H1 (cell line): ENCODE data around the gene MPV17L2.

ENCODE experiments used
- SIN3A ChIP-seq, 2 experiments: IDR thresholded peaks in 1 of 2; conservative IDR thresholded peaks in 1 of 2; 2 replicates each; pipeline ENCODE4 v1.6.1; 2011 to 2012; ENCODE audit warnings: low read length in 2 of 2, improper control_type of control experiment in 1 of 2, low read depth in 1 of 2, mild to moderate bottlenecking in 1 of 2
- TF ChIP-seq, protein P1 (sequence below), 3 experiments: IDR thresholded peaks; 1 replicate in 2 of 3; 2 replicates in 1 of 3; pipeline versions ENCODE4 v1.5.1 to v1.6.1; 2011; ENCODE audit warnings: low read length in 3 of 3, mild to moderate bottlenecking in 3 of 3, inconsistent platforms in 2 of 3, low read depth in 1 of 3, moderate library complexity in 1 of 3; ENCODE audit not compliant: insufficient read depth in 1 of 3; ENCODE audit errors: control extremely low read depth in 1 of 3
- TF ChIP-seq, protein P2 (sequence below): IDR thresholded peaks from 2 replicates; pipeline ENCODE4 v1.6.1; 2011; ENCODE audit warnings: low read depth, mild to moderate bottlenecking, low read length; ENCODE audit not compliant: insufficient read depth

DNA sequence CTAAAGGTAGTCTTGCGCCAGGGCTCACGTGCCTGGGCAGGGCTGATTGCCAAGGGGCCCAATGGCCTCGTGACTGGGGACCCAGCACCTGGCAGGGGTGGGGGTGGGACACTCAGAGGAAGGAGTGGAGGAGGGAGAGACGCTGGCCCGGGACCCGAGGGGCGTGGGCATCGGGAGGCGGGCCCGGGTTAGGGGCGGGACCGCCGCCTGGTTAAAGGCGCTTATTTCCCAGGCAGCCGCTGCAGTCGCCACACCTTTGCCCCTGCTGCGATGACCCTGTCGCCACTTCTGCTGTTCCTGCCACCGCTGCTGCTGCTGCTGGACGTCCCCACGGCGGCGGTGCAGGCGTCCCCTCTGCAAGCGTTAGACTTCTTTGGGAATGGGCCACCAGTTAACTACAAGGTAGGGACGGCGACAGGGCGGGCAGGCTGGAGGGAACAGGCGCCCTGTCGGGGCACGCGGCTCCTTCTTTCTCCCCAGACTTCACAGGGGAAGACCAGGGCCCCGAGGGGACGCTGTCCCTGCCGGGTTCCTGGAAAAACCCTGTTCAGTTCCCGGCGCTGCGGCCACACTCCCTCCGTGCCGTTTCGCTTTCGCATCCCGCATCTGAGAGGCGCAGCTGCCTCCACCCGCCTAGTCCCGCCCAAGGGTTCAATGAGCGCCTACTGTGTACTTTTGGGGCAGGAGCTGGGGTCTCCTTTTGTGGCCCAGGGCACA, 19.3 kb upstream of the MPV17L2 start, which contains the start of gene IFI30:
- TF ChIP-seq, protein P1, sequence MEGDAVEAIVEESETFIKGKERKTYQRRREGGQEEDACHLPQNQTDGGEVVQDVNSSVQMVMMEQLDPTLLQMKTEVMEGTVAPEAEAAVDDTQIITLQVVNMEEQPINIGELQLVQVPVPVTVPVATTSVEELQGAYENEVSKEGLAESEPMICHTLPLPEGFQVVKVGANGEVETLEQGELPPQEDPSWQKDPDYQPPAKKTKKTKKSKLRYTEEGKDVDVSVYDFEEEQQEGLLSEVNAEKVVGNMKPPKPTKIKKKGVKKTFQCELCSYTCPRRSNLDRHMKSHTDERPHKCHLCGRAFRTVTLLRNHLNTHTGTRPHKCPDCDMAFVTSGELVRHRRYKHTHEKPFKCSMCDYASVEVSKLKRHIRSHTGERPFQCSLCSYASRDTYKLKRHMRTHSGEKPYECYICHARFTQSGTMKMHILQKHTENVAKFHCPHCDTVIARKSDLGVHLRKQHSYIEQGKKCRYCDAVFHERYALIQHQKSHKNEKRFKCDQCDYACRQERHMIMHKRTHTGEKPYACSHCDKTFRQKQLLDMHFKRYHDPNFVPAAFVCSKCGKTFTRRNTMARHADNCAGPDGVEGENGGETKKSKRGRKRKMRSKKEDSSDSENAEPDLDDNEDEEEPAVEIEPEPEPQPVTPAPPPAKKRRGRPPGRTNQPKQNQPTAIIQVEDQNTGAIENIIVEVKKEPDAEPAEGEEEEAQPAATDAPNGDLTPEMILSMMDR (IDR thresholded peaks at IDR 0.05; ENCODE audit: control extremely low read depth in 1 of 3, insufficient read depth in 1 of 3, low read depth in 1 of 3, low read length in 3 of 3) = no peak
- TF ChIP-seq SIN3A (conservative IDR thresholded peaks at IDR 0.05 in 1 of 2, IDR thresholded peaks at IDR 0.05 in 1 of 2; ENCODE audit: low read depth in 1 of 2, low read length in 2 of 2) = 0 out of 4 replicates have a peak, but pooled peaks of 1 of the 2 experiments have one; percentile 67
- TF ChIP-seq, protein P2, sequence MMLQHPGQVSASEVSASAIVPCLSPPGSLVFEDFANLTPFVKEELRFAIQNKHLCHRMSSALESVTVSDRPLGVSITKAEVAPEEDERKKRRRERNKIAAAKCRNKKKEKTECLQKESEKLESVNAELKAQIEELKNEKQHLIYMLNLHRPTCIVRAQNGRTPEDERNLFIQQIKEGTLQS = no peak
